KOPT-K1 (cell line): ENCODE data around the gene METTL21A.
A peak's percentile ranks its signal among the peaks of the same experiment; 100 is the strongest.
"Not testable (repeated sequence)": the region's sequence is repeated elsewhere in the genome, so short reads cannot be mapped to it uniquely, and the experiment has no call there.

Source experiments
- H3K27ac ChIP-seq: fragments of 200-600 bp; sonication (generic); 2 replicates; pipeline ENCODE4 v1.5.1; 2016; ENCODE audit warnings: antibody characterized with exemption, mild to moderate bottlenecking, low read depth, low read length; ENCODE audit not compliant: poor library complexity, severe bottlenecking
- H3K36me3 ChIP-seq: fragments of 200-600 bp; sonication (generic); 2 replicates; pipeline ENCODE4 v1.5.1; 2017; ENCODE audit warnings: antibody characterized with exemption, mild to moderate bottlenecking, low read length, moderate library complexity; ENCODE audit not compliant: insufficient read depth
- H3K9me3 ChIP-seq: fragments of 200-600 bp; sonication (generic); 2 replicates; pipeline ENCODE4 v1.5.1; 2017; ENCODE audit warnings: antibody characterized with exemption, low read length, mild to moderate bottlenecking; ENCODE audit not compliant: insufficient read depth, poor library complexity, severe bottlenecking

The METTL21A gene

DNA sequence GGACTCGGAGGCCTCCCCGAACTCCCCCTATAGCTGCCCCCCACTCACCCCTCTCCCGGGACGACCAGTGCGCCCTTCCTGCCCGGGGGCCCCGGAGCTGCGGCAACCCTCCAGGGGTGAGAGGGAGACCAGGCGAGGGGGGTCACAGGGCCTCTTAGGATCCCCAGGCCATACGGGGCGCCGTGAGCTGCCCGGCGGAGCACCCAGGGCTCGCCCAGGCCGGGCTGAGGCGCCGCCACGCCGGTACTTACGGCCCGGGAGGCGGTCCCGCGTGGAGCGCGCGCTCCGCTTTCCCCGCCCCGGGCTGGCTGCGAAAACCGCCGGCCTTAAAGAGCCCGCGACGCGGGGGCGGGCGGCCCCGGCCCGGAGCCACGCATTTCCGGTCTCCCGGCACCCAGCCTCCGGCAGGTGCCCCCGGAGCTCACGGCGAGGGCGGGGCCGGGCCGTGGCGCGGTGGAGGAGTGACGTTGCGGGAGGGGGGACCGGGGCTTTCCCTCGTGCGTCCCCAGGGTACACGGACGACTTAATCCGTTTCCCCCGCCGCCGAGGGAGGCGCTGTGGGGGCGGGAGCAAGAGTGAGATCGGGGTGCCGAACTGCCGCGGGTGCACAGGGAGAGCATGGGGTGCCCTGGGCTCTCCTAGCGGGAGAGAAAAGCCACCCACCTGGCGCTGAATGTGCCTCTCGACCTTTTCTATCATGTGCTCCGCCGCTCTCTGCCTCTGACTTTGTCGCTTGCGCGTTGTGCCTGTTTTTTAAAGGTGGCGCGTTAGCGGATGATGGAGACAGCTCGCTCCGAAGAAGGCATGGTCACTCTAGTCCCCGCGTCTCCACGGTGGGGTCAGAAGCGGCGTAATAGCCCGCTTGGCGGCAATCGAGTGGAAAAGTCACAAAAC lies at the start of gene METTL21A:
Gene METTL21A (minus strand): TSS at position 381 of the 894 bp plus-strand sequence. CDS start 1,019 bp downstream, outside the sequence.
- peaks cover 24% of the 10 kb centered on the region for H3K36me3 ChIP-seq
- H3K27ac ChIP-seq, result peak within 1 kb of the TSS; percentile 97
- H3K9me3 ChIP-seq, result no peaks in the 10 kb centered on the region

DNA sequence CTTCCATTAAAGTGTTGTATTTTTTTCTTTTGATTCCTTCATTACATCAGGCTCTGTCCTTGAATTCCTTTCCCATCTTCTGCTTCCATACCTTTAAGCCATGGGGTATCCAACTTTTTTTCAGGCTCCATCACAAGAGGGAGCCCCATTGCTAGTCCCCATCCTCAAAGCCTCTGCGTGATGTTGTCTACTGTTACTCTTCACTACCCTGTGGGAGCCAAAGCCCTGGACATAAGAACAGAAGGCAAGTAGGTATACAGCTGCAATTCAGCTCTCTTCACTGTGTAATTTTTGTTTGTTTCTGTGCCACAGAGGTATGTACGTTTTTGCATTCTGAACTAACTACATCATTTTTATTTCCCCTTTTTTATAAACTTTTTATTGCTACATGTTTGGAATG lies 49.6 kb upstream of the METTL21A start:
- H3K9me3 ChIP-seq, result no peaks in the 10 kb centered on the region
- H3K36me3 ChIP-seq, result no peaks in the 10 kb centered on the region
- no peak overlapping the region for H3K27ac ChIP-seq

DNA sequence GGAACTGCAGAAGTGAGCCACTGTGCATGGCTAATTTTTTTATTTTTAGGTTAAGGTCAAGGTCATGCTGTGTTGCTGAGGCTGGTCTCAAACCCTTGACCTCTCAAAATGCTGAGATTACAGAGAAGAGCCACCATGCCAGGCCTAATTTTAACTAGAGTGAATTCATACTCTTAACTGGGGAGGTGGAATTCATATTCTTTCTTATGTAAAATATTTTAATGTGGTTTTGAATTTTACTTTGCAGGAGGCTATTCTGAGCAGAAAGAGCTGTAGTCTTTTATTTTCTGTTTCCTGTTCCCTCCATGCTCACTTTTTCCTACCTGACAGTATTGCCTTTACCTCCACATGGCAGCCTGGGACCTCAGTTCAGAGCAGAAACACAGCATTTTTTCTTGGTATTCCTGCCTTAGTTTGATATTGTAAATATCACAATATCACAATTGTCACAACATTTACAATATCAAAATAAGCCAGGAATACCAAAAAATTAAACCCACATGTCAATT lies 49.1 kb upstream of the METTL21A start:
- Histone ChIP-seq H3K27ac (no peak overlapping the region), H3K36me3 (no peaks in the 10 kb centered on the region), H3K9me3 (no peaks in the 10 kb centered on the region)

DNA sequence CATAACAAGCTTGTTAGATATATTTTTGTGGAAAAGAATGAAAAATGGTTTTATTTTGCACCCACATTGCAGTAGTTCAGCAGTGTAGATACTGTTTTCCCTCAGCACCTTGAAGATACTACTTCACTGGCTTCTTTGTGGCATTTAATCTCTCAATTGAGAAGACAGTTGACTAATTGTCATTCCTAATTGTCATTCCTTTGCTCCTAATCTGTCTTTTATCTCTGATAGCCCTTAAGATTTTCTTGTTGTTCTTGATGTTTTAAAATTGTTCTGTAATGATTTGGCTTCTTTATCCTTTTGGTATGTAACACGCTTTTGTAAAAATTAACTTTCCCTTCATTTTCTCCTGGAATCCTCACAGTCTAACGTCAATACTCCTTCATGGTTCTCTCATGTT lies 48.2 kb upstream of the METTL21A start:
- Histone ChIP-seq H3K27ac (no peak overlapping the region), H3K9me3 (no peaks in the 10 kb centered on the region), H3K36me3 (no peaks in the 10 kb centered on the region)

DNA sequence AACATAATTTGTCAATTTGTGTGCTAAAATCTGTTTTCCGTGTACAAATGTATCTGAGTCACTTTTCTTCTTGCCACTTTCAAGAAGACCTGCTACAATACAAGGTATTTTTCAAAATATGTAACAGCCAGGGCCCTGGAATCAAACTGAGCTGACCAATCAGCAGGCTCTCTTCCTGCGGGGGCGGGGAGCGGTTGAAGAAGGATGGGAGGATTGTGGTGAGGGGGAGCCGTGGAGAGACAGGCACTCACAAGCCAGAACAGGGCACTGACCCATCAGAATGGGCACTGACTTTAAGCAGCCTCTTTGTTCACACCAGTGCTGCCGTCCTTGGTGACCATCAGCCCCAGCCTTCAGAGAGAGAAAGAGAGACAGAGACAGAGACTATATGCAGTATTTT lies 45.7 kb upstream of the METTL21A start:
- no peak overlapping the region for H3K27ac ChIP-seq
- no peaks in the 10 kb centered on the region for H3K9me3 ChIP-seq
- no peaks in the 10 kb centered on the region for H3K36me3 ChIP-seq

DNA sequence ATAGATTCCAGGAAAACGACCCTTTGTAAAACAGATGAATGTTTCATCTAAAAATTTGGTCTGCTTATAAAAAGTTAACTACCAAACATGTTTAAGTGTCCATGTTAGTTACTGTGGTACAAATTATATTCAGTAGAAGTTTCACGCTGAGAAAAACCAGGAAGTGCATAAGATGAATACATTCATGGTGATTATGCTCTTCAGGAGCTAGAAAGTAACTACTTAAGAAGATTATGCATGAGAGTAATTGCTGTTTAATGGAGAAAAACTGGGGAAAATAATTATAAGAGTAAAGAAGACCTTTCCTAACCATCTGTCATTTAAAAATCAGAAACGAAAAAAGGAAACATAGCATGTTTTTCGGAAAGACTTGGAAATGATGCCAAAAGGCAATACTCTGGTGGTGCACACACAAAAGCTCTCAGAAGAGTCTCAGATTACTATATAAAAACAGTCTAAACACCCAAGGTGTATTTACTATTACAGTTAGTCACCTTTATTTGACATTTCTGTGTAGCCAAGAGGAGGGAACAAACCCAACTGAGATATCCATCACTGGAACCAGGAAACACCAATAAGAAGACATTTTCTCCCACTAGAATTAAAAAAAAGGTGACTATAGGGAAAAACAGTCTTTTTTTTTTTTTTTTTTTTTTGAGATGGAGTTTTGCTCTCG lies 38.8 kb upstream of the METTL21A start:
- Histone ChIP-seq H3K9me3 (no peaks in the 10 kb centered on the region), H3K27ac (no peak overlapping the region), H3K36me3 (no peaks in the 10 kb centered on the region)

DNA sequence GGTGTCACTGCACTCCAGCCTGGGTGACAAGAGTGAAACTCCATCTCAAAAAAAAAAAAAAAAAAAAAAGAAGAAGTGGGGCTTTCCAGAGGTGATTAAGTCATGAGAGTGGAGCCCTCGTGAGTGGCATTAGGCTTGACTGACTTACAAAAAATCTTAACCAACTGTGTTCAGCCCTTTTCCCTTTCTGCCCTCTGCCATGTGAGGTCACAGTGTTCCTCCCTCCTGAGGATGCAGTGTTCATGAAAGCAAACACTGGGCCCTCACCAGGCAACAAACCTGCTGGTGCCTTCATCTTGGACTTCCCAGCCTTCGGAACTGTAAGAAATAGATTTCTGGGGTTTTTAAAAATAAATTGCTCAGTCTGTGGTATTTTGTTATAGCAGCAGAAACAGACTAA lies 37.0 kb upstream of the METTL21A start:
- no peaks in the 10 kb centered on the region for H3K36me3 ChIP-seq
- no peaks in the 10 kb centered on the region for H3K9me3 ChIP-seq
- no peak overlapping the region for H3K27ac ChIP-seq

DNA sequence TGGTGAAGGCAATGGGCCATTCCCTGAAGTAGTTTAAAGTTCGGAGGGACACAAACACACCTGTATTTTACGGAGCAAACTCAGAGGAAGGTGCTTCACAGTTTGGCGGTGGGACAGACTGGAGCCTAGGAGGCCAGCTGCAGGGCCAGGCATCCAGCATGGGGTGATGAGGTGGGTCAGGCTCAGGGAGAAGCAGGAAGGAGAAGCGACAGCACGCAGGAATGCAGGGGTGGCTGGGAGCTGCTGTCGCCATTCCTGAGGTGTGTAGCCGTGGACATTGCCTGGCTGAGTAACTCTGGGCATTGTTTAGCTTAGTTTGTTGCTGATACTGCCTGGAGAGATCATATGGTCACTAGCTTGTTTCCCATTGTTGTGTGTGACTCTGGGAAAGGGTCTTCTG lies 35.8 kb upstream of the METTL21A start:
- H3K36me3 ChIP-seq, result no peaks in the 10 kb centered on the region
- no peak overlapping the region for H3K27ac ChIP-seq
- H3K9me3 ChIP-seq, result no peaks in the 10 kb centered on the region

DNA sequence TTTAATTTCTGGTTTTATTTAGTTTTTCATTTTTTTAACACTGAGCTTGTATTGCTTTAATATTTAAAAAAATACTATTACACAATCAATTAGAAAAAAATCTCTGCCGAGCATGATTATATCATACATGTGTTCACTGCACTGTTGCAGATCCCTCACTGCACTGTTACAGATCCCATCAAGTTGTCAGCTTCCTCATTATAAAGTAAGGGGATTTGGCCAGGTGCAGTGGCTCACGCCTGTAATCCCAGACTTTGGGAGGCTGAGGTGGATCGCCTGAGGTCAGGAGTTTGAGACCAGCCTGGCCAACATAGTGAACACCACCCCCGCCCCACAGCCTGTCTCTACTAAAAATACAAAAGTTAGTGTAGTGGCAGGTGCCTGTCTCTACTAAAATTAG lies 33.0 kb upstream of the METTL21A start:
- Histone ChIP-seq H3K9me3 (no peaks in the 10 kb centered on the region), H3K27ac (no peak overlapping the region), H3K36me3 (no peaks in the 10 kb centered on the region)

DNA sequence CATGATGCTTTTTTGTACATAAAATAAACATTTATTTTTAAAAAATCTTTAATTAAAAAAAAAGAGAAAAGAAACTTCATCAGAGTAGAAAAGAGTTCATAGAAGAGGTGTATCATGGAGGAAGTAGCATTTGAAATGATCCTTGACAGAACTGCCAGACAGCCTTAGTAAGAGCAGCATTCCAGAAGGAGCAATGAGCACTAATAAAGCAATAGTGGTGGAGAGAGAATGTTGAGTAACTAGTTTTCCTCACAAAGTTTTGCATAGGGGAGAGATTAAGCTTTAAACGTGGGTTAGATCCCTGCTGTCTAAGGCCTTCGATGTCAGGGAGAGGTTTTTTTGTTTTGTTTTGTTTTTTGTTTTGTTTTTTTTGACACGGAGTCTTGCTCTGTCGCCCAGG lies 29.8 kb upstream of the METTL21A start:
- H3K27ac ChIP-seq, result no peak overlapping the region
- no peaks in the 10 kb centered on the region for H3K36me3 ChIP-seq
- H3K9me3 ChIP-seq, result no peaks in the 10 kb centered on the region

DNA sequence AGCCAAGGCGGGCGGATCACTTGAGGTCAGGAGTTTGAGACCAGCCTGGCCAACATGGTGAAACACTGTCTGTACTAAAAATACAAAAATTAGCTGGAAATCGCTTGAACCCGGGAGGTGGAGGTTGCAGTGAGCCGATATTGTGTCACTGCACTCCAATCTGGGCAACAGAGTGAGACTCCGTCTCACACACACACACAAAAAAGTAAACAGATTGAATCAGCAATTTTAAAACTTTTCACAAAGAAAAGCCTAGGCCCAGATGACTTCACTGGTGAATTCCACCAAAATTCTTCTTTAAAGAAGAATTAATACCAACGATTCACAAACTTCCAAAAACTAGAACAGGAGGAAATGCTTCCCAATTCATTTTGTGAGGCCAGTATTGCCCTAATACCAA lies 21.4 kb upstream of the METTL21A start:
- not testable (repeated sequence) for H3K9me3 ChIP-seq, H3K36me3 ChIP-seq, H3K27ac ChIP-seq

DNA sequence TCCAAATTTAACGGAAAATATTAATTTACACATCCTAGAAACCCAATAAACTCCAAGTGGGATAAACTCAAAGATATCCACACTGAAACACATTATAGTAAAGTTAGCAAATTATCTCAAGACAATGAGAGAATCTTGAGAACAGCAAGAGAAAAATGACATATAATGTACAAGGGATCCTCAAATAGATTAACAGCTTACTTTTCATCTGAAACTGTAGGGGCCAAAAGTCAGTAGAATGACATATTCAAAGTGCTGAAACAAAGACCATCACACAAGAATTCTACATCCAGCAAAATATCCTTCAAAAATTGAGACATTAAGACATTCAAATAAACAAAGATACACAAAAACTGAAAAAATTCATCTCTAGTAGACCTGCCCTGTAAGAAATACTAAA lies 18.7 kb upstream of the METTL21A start:
- Histone ChIP-seq H3K36me3 (no peaks in the 10 kb centered on the region), H3K9me3 (peaks cover 15% of the 10 kb centered on the region), H3K27ac (no peak overlapping the region)

DNA sequence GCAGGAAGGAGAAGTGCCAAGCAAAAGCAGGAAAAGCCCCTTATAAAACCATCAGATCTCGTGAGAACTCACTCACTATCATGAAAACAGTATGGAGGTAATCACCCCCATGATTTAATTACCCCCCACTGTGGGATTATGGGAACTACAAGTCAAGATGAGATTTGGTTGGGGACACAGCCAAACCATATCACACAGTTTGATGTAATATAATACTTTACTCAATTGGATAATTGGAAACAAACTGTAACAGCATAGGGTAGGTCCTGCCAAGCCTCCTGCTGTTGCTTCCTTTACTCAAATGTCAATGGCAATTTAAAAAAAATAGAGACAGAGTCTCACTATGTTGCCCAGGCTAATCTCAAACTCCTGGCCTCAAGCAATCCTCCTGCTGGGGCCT lies 15.5 kb upstream of the METTL21A start:
- Histone ChIP-seq H3K36me3 (no peaks in the 10 kb centered on the region), H3K27ac (no peak overlapping the region), H3K9me3 (peaks cover 15% of the 10 kb centered on the region)

DNA sequence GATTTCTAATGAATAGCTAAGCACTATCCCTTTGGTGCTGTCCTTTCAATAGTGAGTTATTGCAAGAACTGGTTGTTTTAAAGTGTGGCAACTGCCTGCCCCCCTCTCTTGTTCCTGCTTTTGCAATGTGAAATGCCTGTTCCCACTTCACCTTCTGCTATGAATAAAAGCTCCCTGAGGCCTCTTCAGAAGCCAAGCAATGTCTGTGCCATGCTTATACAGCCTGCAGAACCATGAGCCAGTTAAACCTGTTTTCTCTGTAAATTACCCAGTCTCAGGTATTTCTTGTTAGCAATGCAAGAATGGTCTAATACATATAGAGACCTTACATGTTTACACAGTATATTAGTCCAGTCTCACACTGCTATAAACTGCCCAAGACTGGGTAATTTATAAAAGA lies 15.0 kb upstream of the METTL21A start:
- no peak overlapping the region for H3K27ac ChIP-seq
- no peaks in the 10 kb centered on the region for H3K36me3 ChIP-seq
- H3K9me3 ChIP-seq, result peaks cover 15% of the 10 kb centered on the region

DNA sequence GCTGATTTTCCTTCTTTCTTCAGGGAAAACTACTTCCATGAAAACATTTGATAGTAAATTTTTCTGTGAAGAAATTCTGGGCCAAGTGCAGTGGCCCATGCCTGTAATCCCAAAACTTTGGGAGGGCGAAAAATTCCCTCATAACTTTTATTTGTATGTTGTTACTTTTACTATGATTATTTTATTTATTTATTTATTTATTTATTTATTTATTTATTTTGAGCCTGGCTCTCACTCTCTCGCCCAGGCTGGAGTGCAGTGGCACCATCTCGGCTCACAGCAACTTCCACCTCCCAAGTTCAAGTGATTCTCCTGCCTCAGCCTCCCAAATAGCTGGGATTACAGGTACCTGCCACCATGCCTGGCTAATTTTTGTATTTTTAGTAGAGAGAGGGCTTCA lies 14.1 kb upstream of the METTL21A start:
- H3K36me3 ChIP-seq, H3K27ac ChIP-seq: not testable (repeated sequence)
- H3K9me3 ChIP-seq, result peaks cover 15% of the 10 kb centered on the region
